ENCODE data around the gene DPP10.

DNA sequence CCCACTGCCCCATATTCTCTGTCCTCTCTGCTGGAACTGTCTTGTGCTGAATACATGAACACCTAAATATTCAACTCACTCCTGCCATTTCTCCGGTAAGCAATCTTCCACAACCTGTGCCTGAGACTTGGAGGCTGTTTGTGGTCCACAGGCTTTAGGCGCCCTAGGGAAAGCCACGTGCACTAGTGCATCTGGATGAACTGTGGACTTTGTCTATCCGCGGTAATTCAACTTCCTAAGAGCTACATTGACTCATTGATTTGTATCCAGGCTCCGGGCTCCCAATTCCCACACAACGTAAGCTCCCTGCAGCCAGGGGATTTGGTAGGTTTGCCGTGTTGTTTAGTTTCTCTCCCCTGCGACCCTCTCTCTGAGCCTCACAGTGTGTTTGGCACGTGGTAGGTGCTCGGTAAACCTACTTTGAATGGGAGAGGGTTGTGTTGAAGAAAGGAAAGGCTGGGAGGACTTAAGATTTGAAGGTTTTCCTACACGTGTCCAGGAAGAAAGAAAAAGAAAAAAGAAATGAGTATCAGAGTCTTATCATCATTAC, 718.2 kb downstream of the DPP10 start:
- no peak for TF ChIP-seq SIN3A (IDR thresholded peaks at IDR 0.05; ENCODE audit: borderline replicate concordance, insufficient read depth, low read length)
- TF ChIP-seq TAF1 (IDR thresholded peaks at IDR 0.05; ENCODE audit: borderline replicate concordance, insufficient read depth, low read length) = no peak
